Fibroblast of pulmonary artery (primary cell): ENCODE results near the gene OTOGL.

ENCODE experiments used
- DNase-seq: peaks from one replicate; pipeline ENCODE4 v3.0.0-alpha.2; 2010; ENCODE audit warnings: low read depth
- H3K4me3 ChIP-seq: replicated peaks from 2 replicates; pipeline ENCODE4 v1.5.1; 2011; ENCODE audit warnings: low read depth, mild to moderate bottlenecking, control low read depth, low read length, moderate library complexity
- TF ChIP-seq, protein P1 (sequence below): IDR thresholded peaks from 2 replicates; pipeline ENCODE4 v1.5.1; 2011; ENCODE audit warnings: mild to moderate bottlenecking, control low read depth, low read length, inconsistent platforms; ENCODE audit errors: missing control alignments

OTOGL gene

DNA sequence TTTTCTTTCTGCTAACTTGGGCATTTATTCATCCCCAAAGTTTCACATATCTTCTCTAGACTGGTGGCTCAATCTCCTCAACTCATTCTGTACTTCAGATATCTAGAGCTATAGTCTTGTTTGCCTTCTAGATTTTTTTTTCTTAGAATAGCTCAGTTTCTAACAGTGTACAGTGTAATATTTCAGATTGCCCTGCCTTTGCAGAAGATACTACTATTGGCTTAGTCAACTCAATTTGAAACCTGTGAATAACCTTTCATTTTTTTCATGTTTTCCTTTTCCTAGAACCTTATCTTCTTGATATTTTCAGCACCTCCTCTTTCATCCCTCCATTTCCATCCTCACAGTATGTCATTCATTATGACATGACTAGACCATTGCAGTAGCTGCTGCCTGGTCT lies 69.6 kb downstream of the OTOGL start:
- no peak overlapping the region for H3K4me3 ChIP-seq
- TF ChIP-seq, protein P1, sequence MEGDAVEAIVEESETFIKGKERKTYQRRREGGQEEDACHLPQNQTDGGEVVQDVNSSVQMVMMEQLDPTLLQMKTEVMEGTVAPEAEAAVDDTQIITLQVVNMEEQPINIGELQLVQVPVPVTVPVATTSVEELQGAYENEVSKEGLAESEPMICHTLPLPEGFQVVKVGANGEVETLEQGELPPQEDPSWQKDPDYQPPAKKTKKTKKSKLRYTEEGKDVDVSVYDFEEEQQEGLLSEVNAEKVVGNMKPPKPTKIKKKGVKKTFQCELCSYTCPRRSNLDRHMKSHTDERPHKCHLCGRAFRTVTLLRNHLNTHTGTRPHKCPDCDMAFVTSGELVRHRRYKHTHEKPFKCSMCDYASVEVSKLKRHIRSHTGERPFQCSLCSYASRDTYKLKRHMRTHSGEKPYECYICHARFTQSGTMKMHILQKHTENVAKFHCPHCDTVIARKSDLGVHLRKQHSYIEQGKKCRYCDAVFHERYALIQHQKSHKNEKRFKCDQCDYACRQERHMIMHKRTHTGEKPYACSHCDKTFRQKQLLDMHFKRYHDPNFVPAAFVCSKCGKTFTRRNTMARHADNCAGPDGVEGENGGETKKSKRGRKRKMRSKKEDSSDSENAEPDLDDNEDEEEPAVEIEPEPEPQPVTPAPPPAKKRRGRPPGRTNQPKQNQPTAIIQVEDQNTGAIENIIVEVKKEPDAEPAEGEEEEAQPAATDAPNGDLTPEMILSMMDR: no peak
- DNase-seq: no peak

DNA sequence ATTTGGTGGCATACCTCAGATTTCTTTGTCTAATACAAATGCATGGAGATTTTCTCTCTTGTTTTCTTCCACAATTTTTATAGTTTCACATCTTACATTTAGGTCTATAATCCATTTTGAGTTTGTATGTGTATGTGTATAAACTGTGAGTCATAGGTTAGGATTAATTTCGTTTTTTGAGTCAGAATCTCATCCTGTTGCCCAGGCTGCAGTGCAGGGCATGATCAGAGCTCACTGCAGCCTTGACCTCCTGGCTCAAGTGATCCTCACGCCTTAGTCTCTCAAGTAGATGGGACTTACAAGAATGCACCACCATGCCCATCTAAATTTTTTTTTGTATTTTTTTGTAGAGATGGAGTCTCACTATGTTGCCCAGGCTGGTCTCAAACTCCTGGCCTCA lies 71.6 kb downstream of the OTOGL start:
- no peak overlapping the region for H3K4me3 ChIP-seq
- TF ChIP-seq, protein P1: no peak
- no peak for DNase-seq

DNA sequence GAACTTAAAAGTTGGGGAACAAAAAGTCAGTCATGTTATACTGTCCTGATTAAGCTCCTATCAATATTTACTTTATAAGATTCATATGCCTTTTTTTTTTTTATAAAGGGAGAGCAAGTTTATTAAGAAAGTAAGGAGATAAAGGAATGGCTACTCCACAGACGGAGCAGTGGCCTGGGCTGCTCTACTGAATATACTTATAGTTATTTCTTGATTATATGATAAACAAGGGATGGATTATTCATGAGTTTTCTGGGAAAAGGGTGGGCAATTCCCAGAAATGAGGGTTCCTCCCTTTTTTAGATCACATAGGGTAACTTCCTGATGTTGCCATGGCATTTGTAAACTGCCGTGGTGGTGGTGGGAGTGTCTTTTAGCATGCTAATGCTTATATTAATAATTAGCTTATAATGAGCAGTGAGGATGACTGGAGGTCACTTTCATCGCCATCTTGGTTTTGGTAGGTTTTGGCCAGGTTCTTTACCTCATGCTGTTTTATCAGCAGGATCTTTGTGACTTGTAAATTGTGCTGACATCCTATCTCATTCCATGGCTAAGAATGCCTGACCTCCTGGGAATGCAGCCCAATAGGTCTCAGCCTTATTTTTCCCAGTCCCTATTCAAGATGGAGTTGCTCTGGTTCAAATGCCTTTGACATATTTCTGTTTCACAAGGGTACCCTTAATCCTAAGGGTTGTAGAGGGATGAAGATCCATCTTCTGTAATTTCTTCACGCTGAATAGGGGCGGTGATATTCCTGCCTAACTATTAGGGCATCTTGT lies 73.9 kb downstream of the OTOGL start:
- no peak overlapping the region for H3K4me3 ChIP-seq
- TF ChIP-seq, protein P1: no peak
- DNase-seq: no peak

DNA sequence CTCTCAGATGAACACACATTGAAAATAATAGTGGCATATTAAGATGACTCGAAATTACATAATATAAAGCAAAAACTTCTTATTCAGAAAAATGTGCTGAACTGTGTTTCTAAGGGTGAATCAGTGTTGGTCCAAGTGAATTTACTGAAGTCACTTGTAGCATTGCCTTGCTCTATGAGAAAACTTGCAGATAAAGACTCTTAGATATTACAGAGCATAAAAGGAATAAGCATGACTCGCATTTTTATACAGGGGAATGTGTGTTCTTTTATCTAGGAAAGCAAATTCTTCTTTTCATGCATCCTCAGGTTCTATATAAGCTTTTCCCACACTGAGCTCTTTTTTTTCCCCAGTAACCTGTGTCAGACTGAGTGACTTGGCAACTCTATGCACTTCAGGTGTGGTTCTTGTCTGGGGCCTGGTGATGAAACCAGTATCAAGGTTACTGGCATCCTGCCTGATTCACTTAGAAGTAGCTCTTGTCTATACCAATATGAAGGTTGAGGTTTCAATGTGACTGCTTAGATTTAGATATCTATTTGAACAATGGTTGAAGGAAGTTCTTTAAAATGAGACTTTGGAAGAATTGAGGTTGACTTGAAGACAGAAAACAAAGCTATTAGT lies 76.1 kb downstream of the OTOGL start:
- no peak overlapping the region for H3K4me3 ChIP-seq
- no peak for DNase-seq
- TF ChIP-seq, protein P1: no peak

DNA sequence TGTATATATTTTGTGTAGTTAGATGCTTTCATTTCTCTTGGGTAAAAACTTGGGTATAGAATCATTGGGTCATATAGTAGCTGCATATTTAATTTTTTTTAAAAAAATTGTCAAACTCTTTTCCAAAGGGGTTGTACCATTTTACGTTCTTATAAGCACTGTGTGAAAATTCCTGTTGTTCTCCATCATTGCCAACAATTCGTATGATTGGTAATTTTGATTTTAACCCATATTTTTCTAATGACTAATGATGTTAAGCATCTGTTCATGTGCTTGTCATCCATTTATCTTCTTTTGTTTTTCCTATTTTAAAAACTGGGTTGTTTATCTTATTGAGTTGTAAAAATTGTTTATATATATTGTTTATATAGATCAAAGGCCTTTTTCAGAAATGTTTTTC lies 77.4 kb downstream of the OTOGL start:
- no peak for DNase-seq
- H3K4me3 ChIP-seq: no peak overlapping the region
- TF ChIP-seq, protein P1: no peak

DNA sequence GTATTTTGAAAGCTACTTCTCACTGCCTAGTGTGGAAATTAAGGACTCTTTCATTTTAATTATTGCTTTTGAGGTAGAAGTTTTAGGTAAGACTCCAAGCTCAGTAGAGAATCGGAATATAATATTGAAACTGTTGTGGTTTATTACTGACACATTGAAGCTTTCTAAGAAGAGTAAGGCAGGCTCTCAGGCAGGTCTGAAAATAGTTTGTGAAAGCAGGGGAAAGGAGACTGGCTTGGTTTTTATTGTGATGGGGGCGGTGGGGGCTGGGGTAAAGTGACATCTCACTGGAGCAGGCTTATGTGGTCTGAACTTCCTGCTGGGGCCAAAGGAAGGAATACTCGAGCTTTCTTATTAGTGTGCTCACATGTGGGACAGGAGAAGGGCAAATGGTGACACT lies 79.5 kb downstream of the OTOGL start:
- TF ChIP-seq, protein P1: no peak
- no peak for DNase-seq
- H3K4me3 ChIP-seq: no peak overlapping the region
